ENCODE results near the gene LRRC58.

LRRC58 gene

DNA sequence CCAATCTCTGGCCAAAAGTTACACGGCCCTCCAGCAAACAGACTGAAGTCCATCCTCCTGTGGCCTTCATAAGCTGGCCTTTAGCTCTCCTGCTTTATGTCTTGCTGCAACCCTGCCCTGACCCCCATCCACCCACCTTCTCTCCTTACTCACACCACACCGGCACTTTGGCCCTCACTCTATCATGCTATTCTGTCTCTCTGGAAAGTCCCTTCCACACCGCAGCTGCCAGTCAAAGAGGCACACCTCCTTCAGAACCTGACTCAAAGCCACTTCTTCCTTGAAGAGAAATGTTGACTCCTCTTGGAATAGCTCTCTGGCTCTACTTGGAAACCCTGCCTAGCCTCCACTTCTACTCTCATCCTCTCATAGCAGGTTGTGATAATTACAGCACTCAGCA is 68.6 kb downstream of the LRRC58 start:
- no peak overlapping the region for H3K27ac ChIP-seq
- no peak for DNase-seq (ENCODE audit: low spot score)
- H3K4me3 ChIP-seq: no peak overlapping the region
- TF ChIP-seq, protein P1, sequence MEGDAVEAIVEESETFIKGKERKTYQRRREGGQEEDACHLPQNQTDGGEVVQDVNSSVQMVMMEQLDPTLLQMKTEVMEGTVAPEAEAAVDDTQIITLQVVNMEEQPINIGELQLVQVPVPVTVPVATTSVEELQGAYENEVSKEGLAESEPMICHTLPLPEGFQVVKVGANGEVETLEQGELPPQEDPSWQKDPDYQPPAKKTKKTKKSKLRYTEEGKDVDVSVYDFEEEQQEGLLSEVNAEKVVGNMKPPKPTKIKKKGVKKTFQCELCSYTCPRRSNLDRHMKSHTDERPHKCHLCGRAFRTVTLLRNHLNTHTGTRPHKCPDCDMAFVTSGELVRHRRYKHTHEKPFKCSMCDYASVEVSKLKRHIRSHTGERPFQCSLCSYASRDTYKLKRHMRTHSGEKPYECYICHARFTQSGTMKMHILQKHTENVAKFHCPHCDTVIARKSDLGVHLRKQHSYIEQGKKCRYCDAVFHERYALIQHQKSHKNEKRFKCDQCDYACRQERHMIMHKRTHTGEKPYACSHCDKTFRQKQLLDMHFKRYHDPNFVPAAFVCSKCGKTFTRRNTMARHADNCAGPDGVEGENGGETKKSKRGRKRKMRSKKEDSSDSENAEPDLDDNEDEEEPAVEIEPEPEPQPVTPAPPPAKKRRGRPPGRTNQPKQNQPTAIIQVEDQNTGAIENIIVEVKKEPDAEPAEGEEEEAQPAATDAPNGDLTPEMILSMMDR (IDR thresholded peaks at IDR 0.05): no peak

DNA sequence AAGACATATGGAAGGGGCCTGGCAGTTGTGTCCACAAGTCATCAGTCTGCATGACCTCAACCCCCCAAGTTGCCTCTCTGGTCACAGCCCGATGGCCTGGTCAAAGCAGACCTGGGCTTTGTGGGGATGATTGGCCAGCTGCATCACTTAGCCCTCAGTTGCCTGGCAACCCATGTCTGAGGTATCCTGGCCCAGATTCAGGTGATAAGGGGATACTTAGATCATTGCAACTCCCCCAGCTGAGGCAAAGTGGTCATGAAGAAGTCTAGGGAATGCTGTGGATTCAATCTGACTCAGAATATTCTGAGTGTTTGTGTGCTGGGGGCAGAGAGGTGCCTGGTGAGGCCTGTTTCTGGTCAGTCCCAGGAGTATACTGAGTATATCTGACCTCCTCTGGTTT is 69.1 kb downstream of the LRRC58 start:
- DNase-seq (ENCODE audit: low spot score): no peak
- Histone ChIP-seq H3K27ac (no peak overlapping the region), H3K4me3 (no peak overlapping the region)
- TF ChIP-seq, protein P1 (IDR thresholded peaks at IDR 0.05): no peak

DNA sequence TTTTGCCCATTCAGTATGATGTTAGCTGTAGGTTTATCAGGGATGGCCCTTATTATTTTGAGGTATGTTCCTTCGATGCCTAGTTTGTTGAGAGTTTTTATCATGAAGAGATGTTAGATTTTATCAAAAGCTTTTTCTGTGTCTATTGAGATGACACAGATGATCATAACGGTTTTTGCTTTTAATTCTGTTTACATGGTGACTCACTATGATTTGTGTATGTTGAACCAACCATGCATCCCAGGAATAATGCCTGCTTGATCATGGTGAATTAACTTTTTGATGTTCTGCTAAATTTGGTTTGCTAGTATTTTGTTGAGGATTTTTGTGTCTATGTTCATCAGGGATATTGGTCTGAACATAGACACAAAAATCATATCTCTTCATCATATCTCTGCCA is 72.4 kb downstream of the LRRC58 start:
- TF ChIP-seq, protein P1 (IDR thresholded peaks at IDR 0.05): no peak
- DNase-seq (ENCODE audit: low spot score): no peak

DNA sequence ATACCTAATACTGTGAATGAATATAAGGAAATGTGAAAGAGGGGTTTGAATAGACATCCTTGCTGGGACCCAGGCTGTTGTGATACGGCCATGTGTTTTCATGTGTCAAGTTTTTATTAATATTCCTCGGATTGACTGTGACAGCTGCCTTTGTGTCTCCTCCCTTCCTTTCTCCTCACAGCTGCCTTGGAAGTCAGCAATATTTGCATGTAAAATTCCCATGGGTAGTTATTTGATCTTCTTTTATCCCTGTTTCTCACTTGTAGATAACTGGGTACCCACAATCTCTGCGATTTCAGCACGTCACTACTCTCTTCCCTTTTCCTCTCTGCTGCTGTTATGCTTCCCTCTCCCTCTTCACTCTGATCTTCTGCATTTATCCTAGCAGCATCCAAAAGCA is 73.5 kb downstream of the LRRC58 start:
- TF ChIP-seq, protein P1 (IDR thresholded peaks at IDR 0.05): no peak
- no peak for DNase-seq (ENCODE audit: low spot score)
- no peak overlapping the region for H3K27ac ChIP-seq
- H3K4me3 ChIP-seq: no peak overlapping the region

More for the DNA sequence above, 72.4 kb downstream of the LRRC58 start:
- no peak overlapping the region for H3K27ac ChIP-seq
- H3K4me3 ChIP-seq: no peak overlapping the region

DNA sequence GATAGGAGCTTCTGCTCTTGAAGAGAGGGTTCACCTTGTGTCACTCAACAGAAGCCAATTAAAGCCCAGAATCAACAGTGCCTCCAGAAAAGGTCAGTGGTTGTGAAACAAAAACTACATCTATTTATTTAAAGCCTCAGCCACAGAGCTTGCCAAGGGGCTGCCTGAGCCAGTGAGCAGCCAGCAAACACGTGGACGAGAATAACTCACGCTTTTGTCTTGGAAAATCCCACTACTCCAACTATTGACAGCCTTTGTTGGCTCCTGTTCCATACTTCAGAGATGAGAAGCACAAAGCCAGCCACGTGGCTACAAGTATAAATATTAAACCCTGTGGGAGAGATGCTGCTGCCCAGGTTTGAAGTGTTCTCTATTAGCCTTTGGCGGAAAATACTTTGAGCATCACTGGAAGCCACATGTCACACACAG is 74.4 kb downstream of the LRRC58 start:
- no peak overlapping the region for H3K4me3 ChIP-seq
- TF ChIP-seq, protein P1 (IDR thresholded peaks at IDR 0.05): no peak
- no peak overlapping the region for H3K27ac ChIP-seq
- no peak for DNase-seq (ENCODE audit: low spot score)
